Natural killer cell (primary cell): ENCODE data around the gene VIPR1. TPM values are rescaled to one million over a fixed set of nuclear protein-coding genes. Genes with fewer than 3 reads are reported as not detected.

ENCODE experiments used
- ATAC-seq, 3 donors: fragments of 150-1000 bp in 2 of 3; fragments of 200-7000 bp in 1 of 3; cut with Tn5 transposase; 1 replicate in 1 of 3; 2 replicates in 2 of 3; pipeline ENCODE4 v1.10.0; 2021; ENCODE audit warnings: mild to moderate bottlenecking in 2 of 3, moderate library complexity in 2 of 3
- DNase-seq, 2 donors: peaks; one replicate each; pipeline versions ENCODE4 v3.0.0 to v3.0.0-alpha.2; 2013 to 2021; ENCODE audit warnings: mixed read lengths in 1 of 2
- H3K27ac ChIP-seq: one replicate; pipeline ENCODE4 v1.5.1; 2013; ENCODE audit warnings: mild to moderate bottlenecking, low read length
- H3K27me3 ChIP-seq: one replicate; pipeline ENCODE4 v1.6.1; 2013; ENCODE audit warnings: low read length; ENCODE audit not compliant: control insufficient read depth, insufficient read depth
- H3K36me3 ChIP-seq: one replicate; pipeline ENCODE4 v1.6.1; 2013; ENCODE audit warnings: low read length; ENCODE audit not compliant: control insufficient read depth, insufficient read depth
- H3K4me1 ChIP-seq: one replicate; pipeline ENCODE4 v1.6.1; 2013; ENCODE audit warnings: low read length; ENCODE audit not compliant: control insufficient read depth, insufficient read depth
- H3K4me3 ChIP-seq: one replicate; pipeline ENCODE4 v1.5.1; 2013; ENCODE audit warnings: low read length
- H3K9me3 ChIP-seq: one replicate; pipeline ENCODE4 v1.6.1; 2013; ENCODE audit warnings: low read length; ENCODE audit not compliant: control insufficient read depth, insufficient read depth
- H3K27ac Mint-ChIP-seq, 2 donors: one replicate each; pipeline ENCODE4 v1.8.0; 2022; ENCODE audit warnings: mild to moderate bottlenecking in 2 of 2, mixed read lengths in 2 of 2, moderate library complexity in 1 of 2
- H3K27me3 Mint-ChIP-seq, 2 donors: one replicate each; pipeline ENCODE4 v1.8.0; 2022; ENCODE audit warnings: low read depth in 2 of 2, mixed read lengths in 2 of 2
- H3K36me3 Mint-ChIP-seq: one replicate; pipeline ENCODE4 v1.8.0; 2022; ENCODE audit warnings: mixed read lengths
- H3K4me1 Mint-ChIP-seq, 2 donors: one replicate each; pipeline ENCODE4 v1.8.0; 2022; ENCODE audit warnings: mixed read lengths in 2 of 2
- H3K4me3 Mint-ChIP-seq: one replicate; pipeline ENCODE4 v1.8.0; 2022; ENCODE audit warnings: mild to moderate bottlenecking, moderate library complexity, mixed read lengths
- H3K9me3 Mint-ChIP-seq, 2 donors: one replicate each; pipeline ENCODE4 v1.8.0; 2022; ENCODE audit warnings: mixed read lengths in 2 of 2
- CTCF ChIP-seq: fragments of 200-600 bp; IDR thresholded peaks from one replicate; pipeline ENCODE4 v1.8.0; 2022; ENCODE audit warnings: antibody characterized with exemption
- WGBS: methylation state at CpG from one replicate; pipeline ENCODE4 v1.1.7; 2013; ENCODE audit warnings: missing lambda C conversion rate; ENCODE audit not compliant: insufficient coverage; 5-methylcytosine and 5-hydroxymethylcytosine counted together
- intact Hi-C: fragments of 100-400 bp; cut with micrococcal nuclease; formaldehyde crosslinking; loops from one replicate; pipeline ENCODE4 v1.14.2; 2022
- total RNA-seq, 4 donors: library from RNA; stranded (reverse); fragments of 120-200 nt in 1 of 4; gene quantifications; one replicate each; pipeline versions ENCODE4 v1.2.3 to v1.2.4, GENCODE V29; 2013 to 2022

The VIPR1 gene
- total RNA-seq, 3 donors from 2014 or later (not counting 1 experiment from before 2014, with no cell fraction given) = 2.3 to 3.1 (median 2.4) TPM

- DNase-seq = peak in 1 of 2 donors; percentile 6
- H3K27me3 Mint-ChIP-seq = peaks cover 35 to 40% of the 10 kb centered on the region in 2 donors
Measured at GRCh38 chr3:42498791-42499477, 3.5 kb upstream of the VIPR1 start.

GRCh38 chr3:42499478-42499871 is 3.0 kb upstream of the VIPR1 start:
- DNase-seq (peak in 1 of 2 donors; percentile 11), ATAC-seq (no peak)
- Histone ChIP-seq H3K36me3 (no peaks in the 10 kb centered on the region), H3K9me3 (no peaks in the 10 kb centered on the region), H3K4me1 (peaks cover 27% of the 10 kb centered on the region), H3K4me3 (no peak overlapping the region), H3K27me3 (peaks cover 3% of the 10 kb centered on the region), H3K27ac (no peak overlapping the region)
- Mint-ChIP-seq H3K27me3 (peaks cover 39 to 40% of the 10 kb centered on the region in 2 donors), H3K4me1 (peaks cover 10 to 18% of the 10 kb centered on the region in 2 donors), H3K9me3 (no peaks in the 10 kb centered on the region), H3K27ac (no peak overlapping the region), H3K36me3 (no peaks in the 10 kb centered on the region), H3K4me3 (no peak overlapping the region)
- intact Hi-C loops = no loop called here
- 93% methylated on average over 3 of the region's 3 CpGs for WGBS
- no peak for TF ChIP-seq CTCF

More at GRCh38 chr3:42498791-42499477, 3.5 kb upstream of the VIPR1 start:
- Histone ChIP-seq H3K4me3 (no peak overlapping the region), H3K9me3 (no peaks in the 10 kb centered on the region), H3K27me3 (peaks cover 3% of the 10 kb centered on the region), H3K4me1 (peaks cover 26% of the 10 kb centered on the region), H3K27ac (no peak overlapping the region), H3K36me3 (no peaks in the 10 kb centered on the region)
- no peak for ATAC-seq
- no peaks in the 10 kb centered on the region for H3K36me3 Mint-ChIP-seq
- peaks cover 10 to 18% of the 10 kb centered on the region in 2 donors for H3K4me1 Mint-ChIP-seq
- intact Hi-C loops = no loop called here
- no peak overlapping the region for H3K27ac Mint-ChIP-seq
- WGBS = 87% methylated on average over 11 of the region's 13 CpGs
- H3K9me3 Mint-ChIP-seq = no peaks in the 10 kb centered on the region
- TF ChIP-seq CTCF = no peak
- H3K4me3 Mint-ChIP-seq = no peak overlapping the region

- intact Hi-C loops = no loop called here
- no peaks in the 10 kb centered on the region for H3K36me3 Mint-ChIP-seq
- H3K27me3 Mint-ChIP-seq = peaks cover 39 to 40% of the 10 kb centered on the region in 2 donors
- Histone ChIP-seq H3K9me3 (no peaks in the 10 kb centered on the region), H3K36me3 (no peaks in the 10 kb centered on the region), H3K4me1 (peaks cover 27% of the 10 kb centered on the region), H3K27me3 (peaks cover 3% of the 10 kb centered on the region), H3K27ac (no peak overlapping the region), H3K4me3 (no peak overlapping the region)
- H3K27ac Mint-ChIP-seq = no peak overlapping the region
- peak overlapping the region; percentile 75 for H3K4me3 Mint-ChIP-seq
- no peak for TF ChIP-seq CTCF
- no peaks in the 10 kb centered on the region for H3K9me3 Mint-ChIP-seq
- peaks cover 10 to 18% of the 10 kb centered on the region in 2 donors for H3K4me1 Mint-ChIP-seq
- WGBS = 94% methylated on average over 2 of the region's 2 CpGs
- no peak for DNase-seq
- no peak for ATAC-seq
Measured at GRCh38 chr3:42500091-42500490, 2.4 kb upstream of the VIPR1 start.
